Panc1 (cell line): ENCODE data around the gene FBXO7. TPM values are rescaled to one million over a fixed set of nuclear protein-coding genes. Genes with fewer than 3 reads are reported as not detected.

Source experiments
- ATAC-seq: fragments of 200-7000 bp; cut with Tn5 transposase; 2 replicates; pipeline ENCODE4 v1.9.1; 2020; ENCODE audit warnings: mild to moderate bottlenecking, moderate library complexity
- BruUV-seq: library from RNA; stranded (reverse); fragments of 400-500 nt; replicated peaks from 2 replicates; lab custom pipeline; 2021; lab: Mats Ljungman, UMichigan
- CTCF ChIA-PET: fragments of 300-600 bp; sonication (Branson Sonifier 250); formaldehyde crosslinking; loops from one replicate; lab custom pipeline; 2022; ENCODE audit warnings: antibody characterized with exemption; lab: Charles Lee
- POLR2A ChIA-PET: fragments of 300-600 bp; sonication (Branson Sonifier 250); formaldehyde crosslinking; loops from one replicate; lab custom pipeline; 2022; ENCODE audit warnings: antibody characterized with exemption; lab: Charles Lee
- DNase-seq: peaks from one replicate; pipeline ENCODE4 v3.0.0-alpha.2; 2010; ENCODE audit warnings: low read depth, low spot score
- H3K27ac ChIP-seq: 2 replicates; pipeline ENCODE4 v1.5.1; 2011; ENCODE audit warnings: mild to moderate bottlenecking, low read length, inconsistent platforms
- H3K27me3 ChIP-seq: fragments of 200-500 bp; sonication (Bioruptor generic); 2 replicates; pipeline ENCODE4 v1.6.0; 2014; ENCODE audit warnings: low read length, inconsistent platforms; ENCODE audit not compliant: control insufficient read depth, insufficient read depth
- H3K36me3 ChIP-seq: fragments of 200-500 bp; sonication (Bioruptor generic); 2 replicates; pipeline ENCODE4 v1.5.1; 2014; ENCODE audit warnings: inconsistent platforms, mild to moderate bottlenecking, low read length, moderate library complexity; ENCODE audit not compliant: control insufficient read depth, insufficient read depth
- H3K4me1 ChIP-seq: 2 replicates; pipeline ENCODE4 v1.5.1; 2011; ENCODE audit warnings: inconsistent platforms, mild to moderate bottlenecking, low read length, moderate library complexity; ENCODE audit not compliant: control insufficient read depth, insufficient read depth
- H3K4me3 ChIP-seq, 2 experiments: 2 replicates each; pipeline ENCODE4 v1.5.1; 2011 to 2012; ENCODE audit warnings: low read depth in 2 of 2, low read length in 2 of 2, mild to moderate bottlenecking in 2 of 2, inconsistent platforms in 1 of 2, moderate library complexity in 1 of 2
- H3K9me3 ChIP-seq: fragments of 200-500 bp; sonication (Bioruptor generic); 2 replicates; pipeline ENCODE4 v1.5.1; 2014; ENCODE audit warnings: low read depth, mild to moderate bottlenecking, inconsistent platforms, low read length, moderate library complexity; ENCODE audit not compliant: control insufficient read depth, insufficient read depth
- CTCF ChIP-seq: fragments of 450-650 bp; IDR thresholded peaks from 2 replicates; pipeline ENCODE4 v1.5.1; 2017; ENCODE audit warnings: mild to moderate bottlenecking
- POLR2AphosphoS5 ChIP-seq: IDR thresholded peaks from 2 replicates; pipeline ENCODE4 v1.6.1; 2012; ENCODE audit warnings: mild to moderate bottlenecking, low read depth, low read length, moderate library complexity
- REST ChIP-seq, 2 experiments: IDR thresholded peaks; 2 replicates each; pipeline ENCODE4 v1.6.1; 2011 to 2012; ENCODE audit warnings: low read depth in 2 of 2, control low read depth in 1 of 2, low read length in 1 of 2, mild to moderate bottlenecking in 1 of 2, moderate library complexity in 1 of 2; ENCODE audit not compliant: insufficient read depth in 1 of 2
- SIN3A ChIP-seq: IDR thresholded peaks from 2 replicates; pipeline ENCODE4 v1.6.1; 2012; ENCODE audit warnings: low read depth, mild to moderate bottlenecking, low read length, moderate library complexity, borderline replicate concordance; ENCODE audit not compliant: insufficient read depth
- TCF7L2 ChIP-seq: IDR thresholded peaks from 2 replicates; pipeline ENCODE4 v1.6.1; 2011; ENCODE audit warnings: mild to moderate bottlenecking, low read depth, low read length, inconsistent platforms
- in situ Hi-C: cut with HindIII; loops from 2 replicates; pipeline ENCODE4 v1.10.0; 2016; ENCODE audit warnings: low sequenced_read_pairs, low pct_unique_long_range_greater_than_20kb
- intact Hi-C: fragments of 100-400 bp; cut with micrococcal nuclease; formaldehyde crosslinking; loops from one replicate; pipeline ENCODE4 v1.10.0; 2022; ENCODE audit not compliant: unreplicated experiment
- total RNA-seq: library from RNA; stranded (reverse); gene quantifications from one replicate; pipeline ENCODE4 v1.2.1, GENCODE V29; 2021; ENCODE audit not compliant: unreplicated experiment

Gene FBXO7
- total RNA-seq, 1 experiment from 2014 or later: 67.8 TPM

- CTCF ChIA-PET: no interaction called here
Observed at GRCh38 chr22:32527756-32528155, 53.1 kb downstream of the FBXO7 start.

GRCh38 chr22:32528316-32528715, 53.7 kb downstream of the FBXO7 start:
- ATAC-seq: no peak
- no peak for DNase-seq
- Histone ChIP-seq H3K27ac (no peak overlapping the region), H3K27me3 (no peaks in the 10 kb centered on the region), H3K36me3 (no peaks in the 10 kb centered on the region), H3K4me3 (no peak overlapping the region), H3K4me1 (no peaks in the 10 kb centered on the region), H3K9me3 (no peaks in the 10 kb centered on the region)
- CTCF ChIA-PET: no interaction called here
- BruUV-seq: no TSS peak
- intact Hi-C loops: loop anchor here (5.0 to 10.0 kb wide), 3 partner anchors 266 to 459 kb away; no protein-coding TSS in a partner anchor
- POLR2A ChIA-PET: no interaction called here
- in situ Hi-C loops: no loop called here
- no peak for TF ChIP-seq TCF7L2
- no peak for TF ChIP-seq POLR2AphosphoS5
- no peak for TF ChIP-seq CTCF
- no peak for TF ChIP-seq REST (IDR thresholded peaks at IDR 0.05; ENCODE audit: insufficient read depth in 1 of 2, low read depth in 2 of 2, low read length in 1 of 2)
- no peak for TF ChIP-seq SIN3A

More at GRCh38 chr22:32527756-32528155, 53.1 kb downstream of the FBXO7 start:
- H3K4me1 ChIP-seq: no peaks in the 10 kb centered on the region
- ATAC-seq (no peak), DNase-seq (no peak)
- POLR2A ChIA-PET: no interaction called here
- in situ Hi-C loops: no loop called here
- no peak overlapping the region for H3K4me3 ChIP-seq
- TF ChIP-seq TCF7L2: no peak
- TF ChIP-seq POLR2AphosphoS5: no peak
- no peak for TF ChIP-seq SIN3A
- no peak for TF ChIP-seq CTCF
- no peak for TF ChIP-seq REST (IDR thresholded peaks at IDR 0.05; ENCODE audit: insufficient read depth in 1 of 2, low read depth in 2 of 2, low read length in 1 of 2)
- BruUV-seq: no TSS peak
- no peaks in the 10 kb centered on the region for H3K9me3 ChIP-seq
- intact Hi-C loops: loop anchor here (5.0 to 10.0 kb wide), 3 partner anchors 267 to 460 kb away; no protein-coding TSS in a partner anchor
- no peaks in the 10 kb centered on the region; the same call in 1 of the 2 replicates for H3K27me3 ChIP-seq
- no peak overlapping the region for H3K27ac ChIP-seq
- no peaks in the 10 kb centered on the region for H3K36me3 ChIP-seq
